IMR-90 (cell line): ENCODE results near the gene TRIO. TPM values are rescaled to one million over a fixed set of nuclear protein-coding genes. Genes with fewer than 3 reads are reported as not detected.

Experiments used
- ATAC-seq: fragments of 200-7000 bp; cut with Tn5 transposase; 2 replicates; pipeline ENCODE4 v1.9.1; 2020; ENCODE audit warnings: low read depth, mild to moderate bottlenecking, moderate library complexity
- BruUV-seq: library from RNA; stranded (reverse); fragments of 400-500 nt; replicated peaks from 2 replicates; lab custom pipeline; 2021; lab: Mats Ljungman, UMichigan
- CTCF ChIA-PET: fragments of 300-600 bp; formaldehyde crosslinking; extraction: SDS; loops from one replicate; lab custom pipeline; 2021; ENCODE audit warnings: antibody characterized with exemption; lab: Yijun Ruan, JAX
- POLR2A ChIA-PET: fragments of 300-600 bp; sonication (Branson Sonifier 250); formaldehyde crosslinking; loops from one replicate; lab custom pipeline; 2022; ENCODE audit warnings: antibody characterized with exemption; ENCODE audit not compliant: unreplicated experiment; lab: Charles Lee
- DNase-seq: peaks from one replicate; pipeline ENCODE4 v3.0.0; 2013
- H2AFZ ChIP-seq: replicated peaks from 2 replicates; pipeline ENCODE3; 2013; ENCODE audit warnings: low read length, mild to moderate bottlenecking; ENCODE audit not compliant: poor library complexity
- H2AK5ac ChIP-seq: 2 replicates; pipeline ENCODE4 v1.6.1; 2013; ENCODE audit warnings: low read depth, low read length, inconsistent platforms
- H2AK9ac ChIP-seq: replicated peaks from 2 replicates; pipeline ENCODE3; 2013; ENCODE audit warnings: mild to moderate bottlenecking, low read depth, low read length, moderate library complexity; ENCODE audit not compliant: poor library complexity
- H2BK120ac ChIP-seq: 2 replicates; pipeline ENCODE4 v1.6.1; 2013; ENCODE audit warnings: low read depth, low read length, inconsistent platforms
- H2BK15ac ChIP-seq: 3 replicates; pipeline ENCODE4 v1.6.1; 2013; ENCODE audit warnings: low read depth, low read length, inconsistent platforms
- H2BK20ac ChIP-seq: 2 replicates; pipeline ENCODE4 v1.6.1; 2013; ENCODE audit warnings: low read depth, mild to moderate bottlenecking, inconsistent platforms, low read length, moderate library complexity
- H2BK5ac ChIP-seq: 2 replicates; pipeline ENCODE4 v1.6.1; 2013; ENCODE audit warnings: mild to moderate bottlenecking, low read depth, low read length, inconsistent platforms; ENCODE audit not compliant: poor library complexity, severe bottlenecking
- H3K14ac ChIP-seq: replicated peaks from 2 replicates; pipeline ENCODE4 v1.6.1; 2013; ENCODE audit warnings: low read depth, low read length, inconsistent platforms
- H3K18ac ChIP-seq: 2 replicates; pipeline ENCODE4 v1.6.1; 2013; ENCODE audit warnings: low read depth, low read length, control low read depth
- H3K23ac ChIP-seq: 2 replicates; pipeline ENCODE4 v1.6.1; 2013; ENCODE audit warnings: low read depth, low read length, inconsistent platforms
- H3K27ac ChIP-seq: 2 replicates; pipeline ENCODE4 v1.5.1; 2013; ENCODE audit warnings: mild to moderate bottlenecking, control low read depth, low read length; ENCODE audit not compliant: insufficient read depth
- H3K27me3 ChIP-seq: 2 replicates; pipeline ENCODE4 v1.6.1; 2013; ENCODE audit warnings: low read length; ENCODE audit not compliant: control insufficient read depth, insufficient read depth
- H3K36me3 ChIP-seq: 2 replicates; pipeline ENCODE4 v1.6.1; 2013; ENCODE audit warnings: low read length, mixed read lengths; ENCODE audit not compliant: control insufficient read depth, insufficient read depth
- H3K4ac ChIP-seq: 2 replicates; pipeline ENCODE4 v1.6.1; 2013; ENCODE audit warnings: low read depth, low read length, inconsistent platforms
- H3K4me1 ChIP-seq: 2 replicates; pipeline ENCODE4 v1.6.1; 2013; ENCODE audit warnings: low read length, mixed read lengths; ENCODE audit not compliant: control insufficient read depth, insufficient read depth
- H3K4me2 ChIP-seq: 2 replicates; pipeline ENCODE4 v1.6.1; 2013; ENCODE audit warnings: low read depth, mild to moderate bottlenecking, control low read depth, low read length, moderate library complexity
- H3K4me3 ChIP-seq: 2 replicates; pipeline ENCODE4 v1.5.1; 2013; ENCODE audit warnings: low read depth, mild to moderate bottlenecking, control low read depth, low read length, moderate library complexity; ENCODE audit not compliant: insufficient read depth
- H3K56ac ChIP-seq: 2 replicates; pipeline ENCODE4 v1.6.1; 2013; ENCODE audit warnings: low read length, inconsistent platforms; ENCODE audit not compliant: insufficient read depth; ENCODE audit errors: extremely low read depth
- H3K79me1 ChIP-seq, 2 experiments: 2 replicates each; pipeline ENCODE4 v1.6.1; 2013; ENCODE audit warnings: low read length in 2 of 2, inconsistent platforms in 1 of 2, low read depth in 1 of 2
- H3K9ac ChIP-seq: 2 replicates; pipeline ENCODE4 v1.6.1; 2013; ENCODE audit warnings: low read depth, low read length, control low read depth
- H3K9me1 ChIP-seq: 2 replicates; pipeline ENCODE4 v1.6.1; 2013; ENCODE audit warnings: low read length, inconsistent platforms; ENCODE audit not compliant: insufficient read depth
- H3K9me3 ChIP-seq: 2 replicates; pipeline ENCODE4 v1.6.1; 2013; ENCODE audit warnings: low read length; ENCODE audit not compliant: control insufficient read depth, insufficient read depth
- H4K20me1 ChIP-seq: 2 replicates; pipeline ENCODE4 v1.6.1; 2013; ENCODE audit warnings: low read length, inconsistent platforms; ENCODE audit not compliant: insufficient read depth
- H4K5ac ChIP-seq: 2 replicates; pipeline ENCODE4 v1.6.1; 2013; ENCODE audit warnings: mild to moderate bottlenecking, low read depth, low read length, control low read depth
- H4K8ac ChIP-seq, 2 experiments: 2 replicates each; pipeline ENCODE4 v1.6.1; 2013; ENCODE audit warnings: low read depth in 2 of 2, low read length in 2 of 2, control low read depth in 1 of 2, inconsistent platforms in 1 of 2
- H4K91ac ChIP-seq: 2 replicates; pipeline ENCODE4 v1.6.1; 2013; ENCODE audit warnings: low read depth, low read length, inconsistent platforms; ENCODE audit not compliant: insufficient read depth
- FOS ChIP-seq: fragments of 150-350 bp; IDR thresholded peaks from 2 replicates; pipeline ENCODE4 v1.6.1; 2016; ENCODE audit warnings: low read depth, low read length
- MAFK ChIP-seq: IDR thresholded peaks from 2 replicates; pipeline ENCODE4 v1.6.1; 2012; ENCODE audit warnings: low read depth, low read length, improper control_type of control experiment
- MAZ ChIP-seq: IDR thresholded peaks from 2 replicates; pipeline ENCODE4 v1.6.1; 2012; ENCODE audit warnings: low read depth, mild to moderate bottlenecking, low read length, improper control_type of control experiment, moderate library complexity, borderline replicate concordance
- POLR2A ChIP-seq: IDR thresholded peaks from 2 replicates; pipeline ENCODE4 v1.6.1; 2012; ENCODE audit warnings: mild to moderate bottlenecking, low read depth, low read length
- RAD21 ChIP-seq: IDR thresholded peaks from 2 replicates; pipeline ENCODE4 v1.6.1; 2012; ENCODE audit warnings: low read length, improper control_type of control experiment
- RCOR1 ChIP-seq: IDR thresholded peaks from 2 replicates; pipeline ENCODE4 v1.6.1; 2012; ENCODE audit warnings: mild to moderate bottlenecking, low read length, improper control_type of control experiment; ENCODE audit not compliant: insufficient replicate concordance
- SMC3 ChIP-seq: fragments of 150-350 bp; IDR thresholded peaks from 2 replicates; pipeline ENCODE4 v1.6.1; 2016; ENCODE audit warnings: low read depth, mild to moderate bottlenecking, antibody characterized with exemption, low read length, moderate library complexity
- WGBS, 2 experiments: methylation state at CpG; one replicate each; pipeline versions ENCODE4 v1.1.5 to v1.1.7; 2013; ENCODE audit warnings: missing lambda C conversion rate in 2 of 2; ENCODE audit not compliant: insufficient read length in 1 of 2; ENCODE audit errors: extremely low coverage in 2 of 2; 5-methylcytosine and 5-hydroxymethylcytosine counted together
- dilution Hi-C: fragments of 300-500 bp; cut with HindIII; formaldehyde crosslinking; loops from one replicate; pipeline ENCODE4 v1.14.3; 2018; ENCODE audit warnings: low sequenced_read_pairs; ENCODE audit not compliant: unreplicated experiment
- in situ Hi-C: fragments of 300-500 bp; cut with MboI; formaldehyde crosslinking; loops from 3 replicates; pipeline ENCODE4 v1.14.3; 2019; ENCODE audit warnings: low sequenced_read_pairs, inconsistent platforms, mixed read lengths
- intact Hi-C: fragments of 100-400 bp; cut with micrococcal nuclease; formaldehyde crosslinking; loops from 2 replicates; pipeline ENCODE4 v1.10.0; 2022
- polyA plus RNA-seq, 3 experiments: library from polyadenylated mRNA; depleted of rRNA; stranded (reverse); fragments of >200 nt; gene quantifications; 2 replicates each; pipeline ENCODE4 v1.2.3, GENCODE V29; 2012; ENCODE audit warnings: low replicate concordance in 1 of 3
- total RNA-seq: library from RNA; depleted of rRNA; stranded (reverse); fragments of >200 nt; gene quantifications from 2 replicates; pipeline ENCODE4 v1.2.3, GENCODE V29; 2012
- TF ChIP-seq, protein P1 (sequence below): conservative IDR thresholded peaks from 2 replicates; pipeline ENCODE4 v1.5.1; 2012; ENCODE audit warnings: mild to moderate bottlenecking, low read depth, low read length, improper control_type of control experiment
- TF ChIP-seq, protein P2 (sequence below): fragments of 150-350 bp; IDR thresholded peaks from 2 replicates; pipeline ENCODE4 v1.6.1; 2016; ENCODE audit warnings: low read depth, mild to moderate bottlenecking, low read length, moderate library complexity, borderline replicate concordance
- TF ChIP-seq, protein P3 (sequence below): fragments of 150-350 bp; IDR thresholded peaks from 2 replicates; pipeline ENCODE4 v1.6.1; 2017; ENCODE audit warnings: mild to moderate bottlenecking, antibody characterized with exemption, low read length, low read depth

Gene TRIO
- total and polyA plus RNA-seq, 2 of the 4 experiments (the other 2 are of a cell fraction): 206 to 522 TPM

DNA sequence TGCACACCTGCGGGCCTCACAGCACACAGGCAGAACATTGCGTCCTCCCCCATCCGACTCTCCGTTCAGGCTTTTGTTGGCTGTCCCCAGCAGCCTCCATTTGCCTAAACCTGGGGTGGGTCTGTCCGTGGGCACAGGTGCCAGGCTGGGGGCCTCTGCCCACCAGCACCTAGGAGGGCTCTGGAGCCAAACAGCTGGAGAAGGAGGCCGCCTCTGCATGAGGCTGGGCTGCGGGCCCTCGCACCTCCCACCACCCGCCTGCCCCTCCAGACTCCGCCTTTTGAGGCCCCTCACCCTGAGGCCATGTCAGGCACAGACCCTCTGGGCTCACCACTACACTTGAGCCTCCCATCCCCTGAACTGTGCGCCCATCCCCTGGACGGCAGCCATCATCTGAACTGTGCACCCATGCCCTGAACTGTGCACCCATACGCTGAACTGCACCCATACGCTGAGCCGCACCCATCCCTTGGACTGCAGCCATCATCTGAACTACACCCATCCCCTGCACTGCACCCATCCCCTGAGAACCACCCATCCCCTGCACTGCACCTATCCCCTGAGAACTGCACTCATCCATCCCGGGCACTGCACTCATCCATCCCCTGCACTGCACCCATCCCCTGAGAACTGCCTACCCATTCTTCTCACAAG, 340.5 kb downstream of the TRIO start:
- BruUV-seq: no TSS peak
- Histone ChIP-seq H4K91ac (no peak overlapping the region), H3K4ac (no peak overlapping the region), H2AK5ac (no peak overlapping the region), H3K23ac (no peak overlapping the region), H4K20me1 (peaks cover 42% of the 10 kb centered on the region), H2AK9ac (no peak overlapping the region), H3K4me3 (no peak overlapping the region), H2BK20ac (no peak overlapping the region), H3K4me1 (peaks cover 5% of the 10 kb centered on the region; the same call in 1 of the 2 replicates), H2BK15ac (no peak overlapping the region), H4K8ac (no peak overlapping the region), H3K79me1 (peaks cover 37 to 78% of the 10 kb centered on the region in 2 experiments), H3K27ac (no peak overlapping the region), H2BK5ac (no peak overlapping the region), H3K9ac (no peak overlapping the region), H3K56ac (no peak overlapping the region), H3K36me3 (peaks cover 77% of the 10 kb centered on the region), H3K27me3 (no peaks in the 10 kb centered on the region), H3K14ac (no peak overlapping the region), H3K9me3 (no peaks in the 10 kb centered on the region), H3K18ac (no peak overlapping the region), H3K9me1 (peaks cover 9% of the 10 kb centered on the region; the same call in 1 of the 2 replicates), H2BK120ac (no peak overlapping the region), H2AFZ (no peak overlapping the region), H3K4me2 (no peak overlapping the region), H4K5ac (no peak overlapping the region)
- DNase-seq: no peak
- intact Hi-C loops: no loop called here
- in situ Hi-C loops: no loop called here
- WGBS, 2 experiments: 94% methylated on average over 6 of the region's 16 CpGs; no CpG with 5 or more reads in 1 of the 2 experiments
- no peak; the same call in 1 of the 2 replicates for ATAC-seq
- dilution Hi-C loops: no loop called here
- ChIA-PET POLR2A (no interaction called here), CTCF (no interaction called here)
- TF ChIP-seq POLR2A: no peak
- no peak for TF ChIP-seq FOS
- no peak for TF ChIP-seq RAD21
- no peak for TF ChIP-seq RCOR1
- TF ChIP-seq, protein P1, sequence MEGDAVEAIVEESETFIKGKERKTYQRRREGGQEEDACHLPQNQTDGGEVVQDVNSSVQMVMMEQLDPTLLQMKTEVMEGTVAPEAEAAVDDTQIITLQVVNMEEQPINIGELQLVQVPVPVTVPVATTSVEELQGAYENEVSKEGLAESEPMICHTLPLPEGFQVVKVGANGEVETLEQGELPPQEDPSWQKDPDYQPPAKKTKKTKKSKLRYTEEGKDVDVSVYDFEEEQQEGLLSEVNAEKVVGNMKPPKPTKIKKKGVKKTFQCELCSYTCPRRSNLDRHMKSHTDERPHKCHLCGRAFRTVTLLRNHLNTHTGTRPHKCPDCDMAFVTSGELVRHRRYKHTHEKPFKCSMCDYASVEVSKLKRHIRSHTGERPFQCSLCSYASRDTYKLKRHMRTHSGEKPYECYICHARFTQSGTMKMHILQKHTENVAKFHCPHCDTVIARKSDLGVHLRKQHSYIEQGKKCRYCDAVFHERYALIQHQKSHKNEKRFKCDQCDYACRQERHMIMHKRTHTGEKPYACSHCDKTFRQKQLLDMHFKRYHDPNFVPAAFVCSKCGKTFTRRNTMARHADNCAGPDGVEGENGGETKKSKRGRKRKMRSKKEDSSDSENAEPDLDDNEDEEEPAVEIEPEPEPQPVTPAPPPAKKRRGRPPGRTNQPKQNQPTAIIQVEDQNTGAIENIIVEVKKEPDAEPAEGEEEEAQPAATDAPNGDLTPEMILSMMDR: no peak
- no peak for TF ChIP-seq MAFK
- TF ChIP-seq MAZ: no peak
- no peak for TF ChIP-seq SMC3
- TF ChIP-seq, protein P2, sequence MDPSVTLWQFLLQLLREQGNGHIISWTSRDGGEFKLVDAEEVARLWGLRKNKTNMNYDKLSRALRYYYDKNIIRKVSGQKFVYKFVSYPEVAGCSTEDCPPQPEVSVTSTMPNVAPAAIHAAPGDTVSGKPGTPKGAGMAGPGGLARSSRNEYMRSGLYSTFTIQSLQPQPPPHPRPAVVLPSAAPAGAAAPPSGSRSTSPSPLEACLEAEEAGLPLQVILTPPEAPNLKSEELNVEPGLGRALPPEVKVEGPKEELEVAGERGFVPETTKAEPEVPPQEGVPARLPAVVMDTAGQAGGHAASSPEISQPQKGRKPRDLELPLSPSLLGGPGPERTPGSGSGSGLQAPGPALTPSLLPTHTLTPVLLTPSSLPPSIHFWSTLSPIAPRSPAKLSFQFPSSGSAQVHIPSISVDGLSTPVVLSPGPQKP: no peak
- TF ChIP-seq, protein P3, sequence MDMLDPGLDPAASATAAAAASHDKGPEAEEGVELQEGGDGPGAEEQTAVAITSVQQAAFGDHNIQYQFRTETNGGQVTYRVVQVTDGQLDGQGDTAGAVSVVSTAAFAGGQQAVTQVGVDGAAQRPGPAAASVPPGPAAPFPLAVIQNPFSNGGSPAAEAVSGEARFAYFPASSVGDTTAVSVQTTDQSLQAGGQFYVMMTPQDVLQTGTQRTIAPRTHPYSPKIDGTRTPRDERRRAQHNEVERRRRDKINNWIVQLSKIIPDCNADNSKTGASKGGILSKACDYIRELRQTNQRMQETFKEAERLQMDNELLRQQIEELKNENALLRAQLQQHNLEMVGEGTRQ: no peak
